Jurkat, Clone E6-1 (cell line): ENCODE data around the gene ARHGEF1.

Experiments
- DNase-seq: peaks from one replicate; pipeline ENCODE4 v3.0.0-alpha.2; 2011; ENCODE audit warnings: low read depth, low spot score
- H3K4me3 ChIP-seq: 2 replicates; pipeline ENCODE4 v1.5.1; 2011; ENCODE audit warnings: mild to moderate bottlenecking, low read length, control low read depth, moderate library complexity

ARHGEF1 gene

DNA sequence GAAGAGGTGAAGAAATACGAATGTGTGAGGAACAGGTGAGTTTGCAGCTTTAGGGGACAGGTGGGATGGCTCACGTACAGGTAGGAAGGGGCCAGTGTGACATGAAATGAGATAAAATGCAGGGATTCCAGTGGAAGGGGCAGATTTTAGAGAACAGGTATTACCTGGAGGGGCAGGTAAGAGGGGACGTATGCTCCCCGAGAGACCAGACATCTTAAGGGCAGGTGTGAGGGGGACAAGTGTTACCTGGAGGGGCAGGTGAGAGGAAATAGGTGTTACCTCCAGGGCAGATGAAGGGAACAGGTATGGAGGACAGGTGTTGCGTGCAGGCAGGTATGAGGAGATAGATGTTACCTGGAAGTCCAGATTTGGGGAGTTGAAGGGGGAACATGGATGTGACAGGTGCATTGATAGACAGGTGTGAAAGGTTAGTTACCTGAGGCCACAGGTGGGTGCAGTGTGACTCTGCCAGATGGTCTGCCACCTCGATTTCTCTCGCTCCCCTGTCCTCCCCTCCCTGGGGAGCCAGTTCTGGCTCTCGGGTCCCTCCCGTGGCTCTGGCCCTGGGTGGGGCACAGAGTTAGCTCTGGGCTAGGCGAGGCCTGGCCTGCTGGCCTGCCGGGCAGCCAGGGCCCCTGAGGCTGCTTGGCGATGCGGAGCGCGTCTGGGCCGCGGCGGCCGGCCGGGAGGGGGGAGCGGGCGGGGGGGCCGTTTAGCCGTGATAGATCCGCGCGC, 43.2 kb downstream of the ARHGEF1 start:
- DNase-seq, result no peak
- H3K4me3 ChIP-seq, result no peak overlapping the region

- no peak overlapping the region for H3K4me3 ChIP-seq
- no peak for DNase-seq
These were observed 43.9 kb downstream of the ARHGEF1 start for GRCh38 chr19:41926763-41927496.

- H3K4me3 ChIP-seq, result peak overlapping the region; percentile 73
- DNase-seq, result no peak
These were observed 44.7 kb downstream of the ARHGEF1 start for GRCh38 chr19:41927497-41928192.

GRCh38 chr19:41928221-41928683, 45.3 kb downstream of the ARHGEF1 start, which contains the start of gene ERFL:
ERFL (minus strand) TSS chr19:41928449; CDS start chr19:41912919, 15,530 bp downstream.
- H3K4me3 ChIP-seq, result peak within 1 kb of the TSS; percentile 73
- DNase-seq, result no peak

DNA sequence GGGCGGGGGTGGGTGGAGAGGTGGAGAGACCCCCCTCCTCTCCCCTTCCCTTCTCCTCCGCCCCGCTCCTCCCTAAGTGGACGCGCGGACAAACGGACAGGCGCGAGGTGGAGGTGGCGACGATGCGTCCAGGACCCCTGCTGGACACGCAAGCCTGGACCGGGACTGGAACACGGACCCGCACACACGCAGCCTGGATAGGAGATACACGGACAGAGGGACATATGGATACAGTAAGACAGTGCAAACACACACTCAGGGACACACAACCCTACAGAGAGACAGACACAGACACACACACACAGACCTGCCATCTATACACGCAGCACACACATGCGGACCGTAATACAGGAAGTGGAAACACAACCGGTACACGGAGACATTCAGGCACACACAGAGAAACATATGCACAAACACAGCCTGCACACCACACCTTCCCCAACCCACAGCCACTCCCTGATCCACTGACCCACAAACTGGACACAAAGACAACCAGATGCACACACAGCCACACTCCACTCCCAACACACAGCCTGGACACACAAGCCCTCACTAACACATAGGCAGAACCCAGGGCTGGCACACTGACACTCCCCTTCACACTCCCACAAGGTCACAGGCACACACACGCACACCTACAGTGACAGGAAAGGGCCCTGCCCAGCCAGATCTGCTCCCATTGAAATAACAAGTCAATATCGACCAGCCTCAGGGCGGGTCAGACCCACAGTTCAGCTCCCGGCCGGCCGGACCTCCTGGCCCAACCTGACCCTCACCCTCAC, 46.0 kb downstream of the ARHGEF1 start:
- peak; percentile 59 for DNase-seq
- peak overlapping the region; percentile 73 for H3K4me3 ChIP-seq

DNA sequence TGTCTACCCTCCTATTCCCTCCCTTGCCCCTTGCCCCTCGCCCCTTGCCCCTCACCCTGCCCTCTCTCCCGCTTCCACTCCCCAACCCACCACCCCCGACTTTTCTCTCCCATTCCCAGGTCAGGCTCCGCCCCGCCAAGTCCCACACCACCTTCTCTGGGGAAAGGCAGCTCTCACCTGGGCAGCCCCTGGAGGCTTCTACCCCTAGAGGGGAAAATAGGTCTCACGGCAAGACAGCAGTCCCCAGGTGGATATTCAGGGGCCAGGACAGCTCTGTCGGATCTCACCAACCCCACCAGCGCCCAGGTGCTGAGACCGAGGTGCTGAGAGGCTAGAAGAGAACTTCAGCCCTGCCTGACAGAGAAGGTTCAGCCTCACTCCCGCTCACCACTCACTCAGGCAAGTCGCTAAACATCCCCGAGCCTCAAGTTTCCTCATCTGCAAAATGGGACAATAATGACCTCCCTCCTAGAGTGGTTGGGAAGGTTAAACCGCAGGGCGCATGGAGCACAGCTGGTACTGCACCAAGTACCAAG, 46.6 kb downstream of the ARHGEF1 start:
- no peak overlapping the region; the same call in 1 of the 2 replicates for H3K4me3 ChIP-seq
- DNase-seq, result no peak

DNA sequence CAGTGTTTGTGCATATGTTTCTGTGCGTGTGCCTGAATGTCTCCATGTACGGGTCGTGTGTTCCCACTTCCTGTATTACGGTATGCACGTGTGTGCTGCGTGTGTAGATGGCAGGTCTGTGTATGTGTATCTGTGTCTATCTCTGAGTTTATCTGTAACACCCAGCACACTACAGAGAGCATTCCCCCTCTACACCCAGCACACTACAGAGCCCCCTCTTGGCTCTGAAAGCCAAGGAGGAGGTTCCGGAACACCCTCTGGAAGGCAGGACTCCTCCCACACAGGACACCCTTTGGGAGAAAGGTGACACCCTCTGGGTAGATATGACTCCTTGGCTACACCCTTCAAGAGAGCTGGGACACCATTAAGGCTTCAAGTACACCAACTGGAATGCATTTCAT, 47.3 kb downstream of the ARHGEF1 start:
- DNase-seq, result peak; percentile 40
- no peak overlapping the region for H3K4me3 ChIP-seq

DNA sequence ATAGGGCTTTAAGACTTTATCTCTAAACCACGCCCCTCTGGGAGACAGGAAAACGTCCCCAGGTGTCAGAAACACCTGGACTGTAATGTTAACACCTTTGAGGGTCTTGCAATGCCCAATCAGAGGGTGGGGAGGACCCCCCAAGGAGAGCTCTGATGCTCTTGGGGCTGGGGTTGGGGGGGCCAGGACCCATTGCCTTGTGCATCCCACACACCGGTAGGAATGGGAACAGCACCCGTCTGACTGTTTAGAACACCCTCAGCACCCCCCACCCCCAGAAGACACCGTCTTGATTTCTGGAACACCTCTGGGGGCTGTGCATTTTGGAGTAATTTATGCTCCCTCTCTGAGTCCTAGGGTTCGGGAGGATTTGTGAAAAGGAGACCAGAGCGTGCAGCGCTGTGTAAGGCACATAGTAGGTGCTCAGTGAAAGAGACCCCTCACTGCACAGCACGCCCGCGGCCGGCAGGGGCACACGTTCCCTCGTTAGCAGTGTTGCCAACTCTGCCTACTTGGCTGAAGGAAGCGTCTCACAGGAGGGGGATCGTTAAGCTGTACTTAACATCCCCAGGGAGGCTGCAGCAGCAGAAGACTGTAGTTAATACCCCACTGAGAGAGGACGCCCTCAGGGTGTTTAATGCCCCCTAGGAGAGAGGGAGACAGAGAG, 48.1 kb downstream of the ARHGEF1 start:
- peak; percentile 40 for DNase-seq
- H3K4me3 ChIP-seq, result no peak overlapping the region

- no peak overlapping the region for H3K4me3 ChIP-seq
- no peak for DNase-seq
These were observed 49.3 kb downstream of the ARHGEF1 start for GRCh38 chr19:41932259-41932719.

DNA sequence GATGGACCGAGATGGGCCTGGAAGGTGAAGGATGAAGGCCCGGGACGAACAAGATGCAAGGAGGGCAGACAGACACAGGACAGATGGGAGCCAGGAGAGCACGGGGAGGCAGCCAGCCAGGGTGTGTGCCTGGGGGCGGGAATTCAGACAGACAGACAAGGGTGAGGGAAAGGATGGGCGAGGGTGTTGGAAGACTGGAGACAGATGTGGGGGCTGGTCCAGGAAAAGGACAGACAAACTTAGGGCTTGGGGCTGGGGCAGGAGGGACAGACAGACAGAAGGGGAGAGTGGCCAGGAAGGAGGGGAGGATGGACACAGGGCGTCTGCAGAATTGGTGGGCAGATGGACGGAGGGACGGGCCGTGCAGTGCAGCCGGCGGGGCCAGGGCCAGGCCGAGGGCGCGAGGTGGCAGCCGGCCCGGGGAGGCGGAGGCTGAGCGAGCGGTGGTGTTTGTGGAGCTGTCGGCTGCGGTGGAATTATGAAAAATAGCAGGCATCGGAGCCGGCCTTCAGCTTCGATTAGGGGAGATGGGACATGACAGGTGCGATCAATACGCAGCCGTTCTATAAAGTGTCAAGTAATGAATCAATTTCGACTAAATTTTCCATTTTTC, 49.8 kb downstream of the ARHGEF1 start:
- DNase-seq, result no peak
- no peak overlapping the region for H3K4me3 ChIP-seq

DNA sequence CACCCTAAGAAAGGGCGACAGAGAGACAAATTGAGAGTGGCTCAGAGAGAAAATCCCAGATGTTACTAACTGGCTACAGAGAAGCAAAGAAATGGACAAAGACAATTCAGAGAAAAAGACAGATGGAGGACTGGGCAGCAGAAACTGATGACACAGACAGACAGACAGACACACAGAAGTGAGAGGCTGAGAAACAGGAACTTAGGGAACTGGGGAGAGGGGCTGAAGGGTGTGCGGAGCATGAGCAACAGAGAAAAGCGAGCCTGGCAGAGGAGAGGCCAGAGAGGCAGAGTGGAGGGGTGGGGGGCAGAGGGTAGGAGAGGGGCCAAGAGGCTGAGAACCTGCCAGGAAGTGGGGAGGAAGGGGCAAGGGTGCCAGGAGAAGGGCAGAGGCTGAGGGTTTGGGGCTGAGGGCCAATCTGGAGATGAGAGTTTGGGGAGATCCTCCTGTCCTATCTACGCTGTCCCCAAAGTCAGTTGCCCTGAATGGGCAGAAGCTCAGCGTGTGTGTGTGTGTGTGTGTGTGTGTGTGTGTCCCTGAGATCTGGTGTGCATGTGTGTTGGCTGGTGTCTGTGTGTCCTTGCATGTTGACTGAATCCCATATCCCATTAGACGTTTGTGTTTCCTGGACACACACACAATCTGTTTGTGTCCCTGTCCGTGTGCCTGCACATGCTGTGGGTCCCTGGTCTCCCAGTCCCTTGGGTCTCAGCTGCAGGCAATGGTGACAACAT, 50.9 kb downstream of the ARHGEF1 start:
- DNase-seq, result no peak
- no peak overlapping the region for H3K4me3 ChIP-seq

GRCh38 chr19:41934849-41935374, 51.9 kb downstream of the ARHGEF1 start:
- DNase-seq, result peak; percentile 36
- H3K4me3 ChIP-seq, result no peak overlapping the region

DNA sequence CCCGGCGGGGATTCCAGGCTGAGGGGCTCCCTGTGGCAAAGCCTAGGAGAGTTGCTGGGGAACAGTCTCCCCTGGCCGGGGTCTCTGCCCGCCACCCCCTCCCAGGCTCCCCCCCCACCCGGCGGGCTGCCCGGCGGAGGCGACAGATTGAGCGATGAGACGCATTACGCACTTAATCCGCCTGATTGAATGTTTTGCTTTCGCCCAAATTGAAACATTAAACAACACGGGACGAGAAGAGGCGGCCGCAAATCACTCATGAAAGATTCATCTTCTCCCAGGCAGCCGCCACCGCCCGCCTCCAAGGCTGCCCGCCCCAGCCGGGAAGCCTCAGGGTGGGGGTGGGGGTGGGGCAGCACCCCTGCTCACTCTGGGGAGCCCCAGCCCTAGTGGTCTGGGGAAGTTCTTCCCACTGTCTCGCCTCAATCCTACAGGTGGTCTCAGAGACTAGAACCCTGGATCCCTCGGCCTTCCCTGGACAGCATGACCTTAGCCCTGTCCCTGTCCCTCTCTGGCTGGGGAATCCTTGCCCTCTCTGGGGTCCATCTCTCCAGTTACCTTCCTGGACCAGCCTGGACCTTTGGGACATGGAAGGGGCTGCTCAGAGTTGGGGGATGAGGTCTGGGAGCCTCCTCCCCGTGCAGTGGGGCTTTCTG, 52.9 kb downstream of the ARHGEF1 start:
- DNase-seq, result no peak

DNA sequence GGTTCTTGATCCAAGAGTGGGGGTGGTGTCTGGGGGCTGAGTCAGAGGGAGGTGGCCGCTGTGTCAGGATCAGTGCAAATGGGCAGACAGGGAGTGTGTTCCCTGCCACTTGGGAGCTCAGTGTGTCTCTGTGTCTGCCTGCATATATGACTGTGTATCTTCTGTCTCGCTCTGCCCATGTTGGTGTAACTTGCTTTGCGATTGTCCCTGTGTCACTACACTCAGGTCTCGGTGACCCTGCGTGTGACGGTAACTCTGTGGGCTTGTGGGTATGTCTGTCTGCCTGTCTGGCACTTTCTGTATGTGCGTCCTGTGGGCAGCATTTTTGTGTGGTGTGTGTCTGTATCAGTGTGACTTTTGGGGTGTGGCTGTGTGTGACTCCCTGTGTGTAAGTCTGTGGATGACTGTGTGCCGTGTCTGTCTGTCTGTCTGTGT, 53.4 kb downstream of the ARHGEF1 start:
- DNase-seq, result no peak
- no peak overlapping the region for H3K4me3 ChIP-seq

More for the DNA sequence above, 52.9 kb downstream of the ARHGEF1 start:
- H3K4me3 ChIP-seq, result no peak overlapping the region

DNA sequence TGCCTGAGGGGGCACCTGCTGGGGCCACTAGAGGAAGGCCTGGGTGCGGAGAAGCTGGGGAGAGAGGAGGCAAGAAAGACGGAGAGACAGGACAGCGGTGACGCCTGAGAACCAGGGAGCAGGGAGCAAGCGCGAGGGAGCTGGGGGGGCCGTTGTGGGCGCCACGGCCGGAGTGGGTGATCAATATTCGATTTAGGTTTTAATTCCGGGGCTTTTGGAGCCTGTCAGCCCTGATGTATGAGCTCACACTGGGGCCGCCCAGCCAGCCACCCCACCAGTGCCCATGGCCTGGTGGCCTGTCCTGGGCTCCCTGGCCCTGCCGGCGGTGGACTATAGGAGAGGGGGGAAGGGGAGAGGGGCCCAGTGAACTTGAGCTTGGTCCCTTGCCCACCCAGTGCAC, 54.0 kb downstream of the ARHGEF1 start:
- DNase-seq, result no peak
- no peak overlapping the region for H3K4me3 ChIP-seq
